A549 (cell line): ENCODE data around the gene TCN2. TPM values are rescaled to one million over a fixed set of nuclear protein-coding genes. Genes with fewer than 3 reads are reported as not detected.
A peak's percentile ranks its signal among the peaks of the same experiment; 100 is the strongest.

Experiments used
- ATAC-seq, 2 experiments: fragments of 200-7000 bp in 1 of 2; fragments of >200 bp in 1 of 2; cut with Nextera tagmentation in 1 of 2; cut with Tn5 transposase in 1 of 2; 3 replicates each; pipeline versions ENCODE4 v1.8.0 to v1.9.1; 2018 to 2020; ENCODE audit warnings: mild to moderate bottlenecking in 1 of 2, moderate library complexity in 1 of 2
- CTCF ChIA-PET: fragments of 300-600 bp; sonication (Branson Sonifier 250); formaldehyde crosslinking; extraction: SDS; loops from one replicate; lab custom pipeline; 2021; ENCODE audit warnings: antibody characterized with exemption, inconsistent platforms; lab: Yijun Ruan, JAX
- POLR2A ChIA-PET: fragments of 350-600 bp; formaldehyde crosslinking; extraction: SDS; loops from one replicate; lab custom pipeline; 2021; ENCODE audit warnings: antibody characterized with exemption, inconsistent platforms; lab: Yijun Ruan, JAX
- DNase-seq, 2 experiments: peaks; one replicate each; pipeline versions ENCODE4 v3.0.0 to v3.0.0-alpha.2; 2011 to 2016; ENCODE audit warnings: low read depth in 1 of 2, low spot score in 1 of 2
- FAIRE-seq: peaks from 2 replicates; lab custom pipeline; 2011; peaks lifted over from hg19 to GRCh38; lab: Jason Lieb, UNC
- H3K27ac ChIP-seq, 2 experiments: fragments of >200 bp; sonication (Bioruptor Twin); formaldehyde crosslinking; 3 replicates each; pipeline ENCODE4 v1.5.1; 2016 to 2017
- H3K4me1 ChIP-seq: fragments of >200 bp; sonication (Bioruptor Twin); formaldehyde crosslinking; 3 replicates; pipeline ENCODE4 v1.6.1; 2016
- H3K4me2 ChIP-seq: fragments of >200 bp; sonication (Bioruptor Twin); formaldehyde crosslinking; 3 replicates; pipeline ENCODE4 v1.6.1; 2016
- H3K4me3 ChIP-seq: fragments of >200 bp; sonication (Bioruptor Twin); formaldehyde crosslinking; 3 replicates; pipeline ENCODE4 v1.5.1; 2016
- H3K9me3 ChIP-seq: fragments of >200 bp; sonication (Bioruptor Twin); formaldehyde crosslinking; 3 replicates; pipeline ENCODE4 v1.6.1; 2016
- CBX2 ChIP-seq: fragments of 200-600 bp; sonication (generic); IDR thresholded peaks from 2 replicates; pipeline ENCODE4 v1.6.1; 2016; ENCODE audit warnings: low read depth, mild to moderate bottlenecking, borderline replicate concordance
- CBX8 ChIP-seq: fragments of 200-600 bp; sonication (generic); IDR thresholded peaks from 2 replicates; pipeline ENCODE4 v1.6.1; 2016
- CHD2 ChIP-seq: fragments of 150-350 bp; IDR thresholded peaks from 2 replicates; pipeline ENCODE4 v1.6.1; 2014; ENCODE audit warnings: low read length; ENCODE audit not compliant: partially characterized antibody
- ESRRA ChIP-seq: fragments of 150-350 bp; IDR thresholded peaks from 2 replicates; pipeline ENCODE4 v1.6.1; 2014; ENCODE audit warnings: mild to moderate bottlenecking, low read length, borderline replicate concordance
- GATA3 ChIP-seq: IDR thresholded peaks from 2 replicates; pipeline ENCODE4 v1.6.1; 2012; ENCODE audit warnings: borderline replicate concordance
- KDM5A ChIP-seq: fragments of 200-600 bp; sonication (generic); IDR thresholded peaks from 2 replicates; pipeline ENCODE4 v1.6.1; 2016; ENCODE audit warnings: antibody characterized with exemption, mild to moderate bottlenecking
- MAFK ChIP-seq: fragments of 450-650 bp; IDR thresholded peaks from 2 replicates; pipeline ENCODE4 v1.6.1; 2014; ENCODE audit not compliant: partially characterized antibody
- MAZ ChIP-seq: fragments of 150-350 bp; IDR thresholded peaks from 2 replicates; pipeline ENCODE4 v1.6.1; 2014; ENCODE audit warnings: antibody characterized with exemption, low read depth, low read length, borderline replicate concordance
- MYC ChIP-seq: IDR thresholded peaks from 2 replicates; pipeline ENCODE4 v1.6.1; 2012; ENCODE audit warnings: mild to moderate bottlenecking, inconsistent platforms, low read length, improper control_type of control experiment, borderline replicate concordance
- PHF8 ChIP-seq: fragments of 200-600 bp; sonication (generic); IDR thresholded peaks from 2 replicates; pipeline ENCODE4 v1.6.1; 2016; ENCODE audit warnings: low read depth, mild to moderate bottlenecking, antibody characterized with exemption, moderate library complexity, borderline replicate concordance
- POLR2AphosphoS2 ChIP-seq: conservative IDR thresholded peaks from 2 replicates; pipeline ENCODE4 v1.6.1; 2012; ENCODE audit warnings: low read length, improper control_type of control experiment, inconsistent platforms
- RAD21 ChIP-seq, 2 experiments: fragments of >200 bp in 1 of 2; sonication (Bioruptor Twin) in 1 of 2; formaldehyde crosslinking in 1 of 2; IDR thresholded peaks in 1 of 2; conservative IDR thresholded peaks in 1 of 2; 2 replicates in 1 of 2; 3 replicates in 1 of 2; pipeline ENCODE4 v1.6.1; 2012 to 2018; ENCODE audit warnings: inconsistent platforms in 1 of 2
- RARB ChIP-seq: fragments of 250-450 bp; sonication (Bioruptor Pico); IDR thresholded peaks from 2 replicates; pipeline ENCODE4 v1.8.0; 2021; ENCODE audit warnings: mild to moderate bottlenecking, moderate library complexity
- RCOR1 ChIP-seq: fragments of 150-350 bp; IDR thresholded peaks from 2 replicates; pipeline ENCODE4 v1.6.1; 2014; ENCODE audit warnings: antibody characterized with exemption, low read length, low read depth
- RFX5 ChIP-seq: fragments of 450-650 bp; IDR thresholded peaks from 2 replicates; pipeline ENCODE4 v1.7.1; 2014; ENCODE audit warnings: antibody characterized with exemption, mild to moderate bottlenecking, moderate library complexity
- SMC3 ChIP-seq: fragments of >200 bp; sonication (Bioruptor Twin); formaldehyde crosslinking; IDR thresholded peaks from 3 replicates; pipeline ENCODE4 v1.6.1; 2018; ENCODE audit warnings: inconsistent platforms
- TFCP2L1 ChIP-seq: fragments of 250-450 bp; sonication (Bioruptor Pico); IDR thresholded peaks from 2 replicates; pipeline ENCODE4 v1.5.0; 2021; ENCODE audit warnings: mild to moderate bottlenecking
- ZSCAN20 ChIP-seq: fragments of 250-450 bp; sonication (Bioruptor Pico); IDR thresholded peaks from 2 replicates; pipeline ENCODE4 v1.8.0; 2022; ENCODE audit warnings: mild to moderate bottlenecking, moderate library complexity
- whole genome bisulfite sequencing: methylation state at CpG from one replicate; pipeline ENCODE4 v1.1.6; 2017; ENCODE audit errors: missing lambda C conversion rate; 5-methylcytosine and 5-hydroxymethylcytosine counted together
- polyA plus RNA-seq, 4 experiments: library from polyadenylated mRNA; depleted of rRNA in 3 of 4; stranded (reverse); fragments of >200 nt; fragmentation: RNase III in 1 of 4; extraction: RNeasy Plus Mini Kit Qiagen cat#74134 plus additional on column Dnase treatment in 1 of 4; gene quantifications; 2 replicates in 3 of 4; 3 replicates in 1 of 4; pipeline ENCODE4 v1.2.3, GENCODE V29; 2011 to 2017
- TF ChIP-seq, protein P1 (sequence below): fragments of 200-600 bp; sonication (generic); IDR thresholded peaks from 2 replicates; pipeline ENCODE4 v1.6.1; 2016; ENCODE audit warnings: antibody characterized with exemption, mild to moderate bottlenecking, moderate library complexity
- TF ChIP-seq, protein P2 (sequence below): fragments of >200 bp; sonication (Bioruptor Twin); formaldehyde crosslinking; IDR thresholded peaks from 3 replicates; pipeline ENCODE4 v1.5.1; 2016
- TF ChIP-seq, protein P3 (sequence below): IDR thresholded peaks from 2 replicates; pipeline ENCODE4 v1.6.1; 2012
- TF ChIP-seq, protein P4 (sequence below): IDR thresholded peaks from 2 replicates; pipeline ENCODE4 v1.6.1; 2012; ENCODE audit warnings: low read depth, borderline replicate concordance

TCN2 gene
- polyA plus RNA-seq, 2 of the 4 experiments (the other 2 are of a cell fraction): 3.9 to 4.3 TPM

DNA sequence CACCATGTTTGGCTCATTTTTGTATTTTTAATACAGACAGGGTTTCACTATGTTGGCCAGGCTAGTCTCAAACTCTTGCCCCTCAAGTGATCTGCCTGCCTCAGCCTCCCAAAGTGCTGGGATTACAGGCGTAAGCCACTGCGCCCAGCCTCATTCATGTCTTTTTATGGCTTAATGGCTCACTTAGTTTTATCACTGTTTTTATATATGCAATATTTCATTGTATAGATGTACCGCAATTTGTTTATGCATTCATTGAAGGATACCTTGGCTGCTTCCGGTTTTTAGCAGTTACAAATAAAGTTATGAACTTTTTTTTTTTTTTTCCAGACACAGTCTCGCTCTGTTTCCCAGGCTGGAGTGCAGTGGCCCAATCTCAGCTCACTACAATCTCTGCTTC lies 5.5 kb upstream of the TCN2 start:
- DNase-seq (no peak), ATAC-seq (no peak), FAIRE-seq (no peak)
- WGBS: 62% methylated on average over 5 of the region's 5 CpGs
- Histone ChIP-seq H3K9me3 (no peaks in the 10 kb centered on the region), H3K4me2 (no peak overlapping the region), H3K27ac (no peak overlapping the region), H3K4me3 (no peak overlapping the region), H3K4me1 (peaks cover 8% of the 10 kb centered on the region)
- POLR2A ChIA-PET: interaction anchor here (0.8 kb wide), 1 partner anchor 10 kb away, joined by 3 read pairs; the partner anchor contains the start of gene PES1
- no peak for TF ChIP-seq MAZ
- TF ChIP-seq ZSCAN20: no peak
- TF ChIP-seq GATA3: no peak
- no peak for TF ChIP-seq KDM5A
- TF ChIP-seq, protein P1, sequence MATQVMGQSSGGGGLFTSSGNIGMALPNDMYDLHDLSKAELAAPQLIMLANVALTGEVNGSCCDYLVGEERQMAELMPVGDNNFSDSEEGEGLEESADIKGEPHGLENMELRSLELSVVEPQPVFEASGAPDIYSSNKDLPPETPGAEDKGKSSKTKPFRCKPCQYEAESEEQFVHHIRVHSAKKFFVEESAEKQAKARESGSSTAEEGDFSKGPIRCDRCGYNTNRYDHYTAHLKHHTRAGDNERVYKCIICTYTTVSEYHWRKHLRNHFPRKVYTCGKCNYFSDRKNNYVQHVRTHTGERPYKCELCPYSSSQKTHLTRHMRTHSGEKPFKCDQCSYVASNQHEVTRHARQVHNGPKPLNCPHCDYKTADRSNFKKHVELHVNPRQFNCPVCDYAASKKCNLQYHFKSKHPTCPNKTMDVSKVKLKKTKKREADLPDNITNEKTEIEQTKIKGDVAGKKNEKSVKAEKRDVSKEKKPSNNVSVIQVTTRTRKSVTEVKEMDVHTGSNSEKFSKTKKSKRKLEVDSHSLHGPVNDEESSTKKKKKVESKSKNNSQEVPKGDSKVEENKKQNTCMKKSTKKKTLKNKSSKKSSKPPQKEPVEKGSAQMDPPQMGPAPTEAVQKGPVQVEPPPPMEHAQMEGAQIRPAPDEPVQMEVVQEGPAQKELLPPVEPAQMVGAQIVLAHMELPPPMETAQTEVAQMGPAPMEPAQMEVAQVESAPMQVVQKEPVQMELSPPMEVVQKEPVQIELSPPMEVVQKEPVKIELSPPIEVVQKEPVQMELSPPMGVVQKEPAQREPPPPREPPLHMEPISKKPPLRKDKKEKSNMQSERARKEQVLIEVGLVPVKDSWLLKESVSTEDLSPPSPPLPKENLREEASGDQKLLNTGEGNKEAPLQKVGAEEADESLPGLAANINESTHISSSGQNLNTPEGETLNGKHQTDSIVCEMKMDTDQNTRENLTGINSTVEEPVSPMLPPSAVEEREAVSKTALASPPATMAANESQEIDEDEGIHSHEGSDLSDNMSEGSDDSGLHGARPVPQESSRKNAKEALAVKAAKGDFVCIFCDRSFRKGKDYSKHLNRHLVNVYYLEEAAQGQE: no peak
- TF ChIP-seq SMC3: no peak
- TF ChIP-seq, protein P2, sequence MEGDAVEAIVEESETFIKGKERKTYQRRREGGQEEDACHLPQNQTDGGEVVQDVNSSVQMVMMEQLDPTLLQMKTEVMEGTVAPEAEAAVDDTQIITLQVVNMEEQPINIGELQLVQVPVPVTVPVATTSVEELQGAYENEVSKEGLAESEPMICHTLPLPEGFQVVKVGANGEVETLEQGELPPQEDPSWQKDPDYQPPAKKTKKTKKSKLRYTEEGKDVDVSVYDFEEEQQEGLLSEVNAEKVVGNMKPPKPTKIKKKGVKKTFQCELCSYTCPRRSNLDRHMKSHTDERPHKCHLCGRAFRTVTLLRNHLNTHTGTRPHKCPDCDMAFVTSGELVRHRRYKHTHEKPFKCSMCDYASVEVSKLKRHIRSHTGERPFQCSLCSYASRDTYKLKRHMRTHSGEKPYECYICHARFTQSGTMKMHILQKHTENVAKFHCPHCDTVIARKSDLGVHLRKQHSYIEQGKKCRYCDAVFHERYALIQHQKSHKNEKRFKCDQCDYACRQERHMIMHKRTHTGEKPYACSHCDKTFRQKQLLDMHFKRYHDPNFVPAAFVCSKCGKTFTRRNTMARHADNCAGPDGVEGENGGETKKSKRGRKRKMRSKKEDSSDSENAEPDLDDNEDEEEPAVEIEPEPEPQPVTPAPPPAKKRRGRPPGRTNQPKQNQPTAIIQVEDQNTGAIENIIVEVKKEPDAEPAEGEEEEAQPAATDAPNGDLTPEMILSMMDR: no peak
- no peak for TF ChIP-seq TFCP2L1 (CRISPR knock-in tag)
- TF ChIP-seq CBX8: no peak
- TF ChIP-seq MYC: no peak
- CTCF ChIA-PET: interaction anchor here (0.5 to 1.7 kb wide), 9 partner anchors 8 to 178 kb away, joined by 3 to 8 read pairs (median 4); no protein-coding TSS in a partner anchor

DNA sequence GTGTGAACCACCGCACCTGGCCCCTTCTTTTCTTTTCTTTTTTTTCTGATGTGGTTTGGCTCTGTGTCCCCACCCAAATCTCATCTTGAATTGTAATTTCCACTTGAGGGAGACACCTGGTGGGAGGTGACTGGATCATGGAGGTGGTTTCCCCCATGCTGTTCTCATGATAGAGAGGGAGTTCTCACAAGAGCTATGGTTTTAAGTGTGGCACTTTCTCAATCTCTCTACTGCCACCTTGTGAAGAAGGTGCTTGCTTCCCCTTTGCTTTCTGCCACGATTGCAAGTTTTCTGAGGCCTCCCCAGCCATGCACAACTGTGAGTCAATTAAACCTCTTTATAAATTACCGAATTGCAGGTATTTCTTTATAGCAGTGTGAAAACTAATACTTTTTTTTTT lies 4.9 kb upstream of the TCN2 start:
- H3K4me1 ChIP-seq: peaks cover 8% of the 10 kb centered on the region
- ChIA-PET CTCF (interaction anchor here (0.5 to 1.7 kb wide), 8 partner anchors 9 to 179 kb away, joined by 3 to 8 read pairs (median 4); no protein-coding TSS in a partner anchor), POLR2A (no interaction called here)
- no peaks in the 10 kb centered on the region for H3K9me3 ChIP-seq
- H3K27ac ChIP-seq: no peak overlapping the region
- ATAC-seq (peak in 1 of 2 experiments; percentile 31; a peak in 2 of 6 replicates), FAIRE-seq (no peak), DNase-seq (peak in 1 of 2 experiments; percentile 62)
- no peak overlapping the region for H3K4me3 ChIP-seq
- 39% methylated on average over 3 of the region's 3 CpGs for WGBS
- no peak overlapping the region for H3K4me2 ChIP-seq
- TF ChIP-seq, protein P2: peak; percentile 41
- TF ChIP-seq CHD2 (no peak), MAZ (no peak), SMC3 (peak; percentile 36; the same call in 1 of the 3 replicates), MAFK (peak; percentile 38), CBX2 (no peak), PHF8 (no peak), RAD21 (conservative IDR thresholded peaks at IDR 0.05 in 1 of 2, IDR thresholded peaks at IDR 0.05 in 1 of 2) (peak; percentile 34 to 45; a peak in 2 of 5 replicates), RCOR1 (no peak), ESRRA (no peak), GATA3 (no peak), POLR2AphosphoS2 (no peak), RARB (no peak), RFX5 (no peak)
- TF ChIP-seq, protein P1: no peak
- TF ChIP-seq, protein P3, sequence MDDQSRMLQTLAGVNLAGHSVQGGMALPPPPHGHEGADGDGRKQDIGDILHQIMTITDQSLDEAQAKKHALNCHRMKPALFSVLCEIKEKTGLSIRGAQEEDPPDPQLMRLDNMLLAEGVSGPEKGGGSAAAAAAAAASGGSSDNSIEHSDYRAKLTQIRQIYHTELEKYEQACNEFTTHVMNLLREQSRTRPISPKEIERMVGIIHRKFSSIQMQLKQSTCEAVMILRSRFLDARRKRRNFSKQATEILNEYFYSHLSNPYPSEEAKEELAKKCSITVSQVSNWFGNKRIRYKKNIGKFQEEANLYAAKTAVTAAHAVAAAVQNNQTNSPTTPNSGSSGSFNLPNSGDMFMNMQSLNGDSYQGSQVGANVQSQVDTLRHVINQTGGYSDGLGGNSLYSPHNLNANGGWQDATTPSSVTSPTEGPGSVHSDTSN: no peak
- TF ChIP-seq, protein P4, sequence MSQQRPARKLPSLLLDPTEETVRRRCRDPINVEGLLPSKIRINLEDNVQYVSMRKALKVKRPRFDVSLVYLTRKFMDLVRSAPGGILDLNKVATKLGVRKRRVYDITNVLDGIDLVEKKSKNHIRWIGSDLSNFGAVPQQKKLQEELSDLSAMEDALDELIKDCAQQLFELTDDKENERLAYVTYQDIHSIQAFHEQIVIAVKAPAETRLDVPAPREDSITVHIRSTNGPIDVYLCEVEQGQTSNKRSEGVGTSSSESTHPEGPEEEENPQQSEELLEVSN: no peak
